HG03342 (cell line): ENCODE data around the gene SLC49A4.

Experiments
- ATAC-seq: cut with Tn5 transposase; IDR thresholded peaks from one replicate; pipeline ENCODE4 v1.9.1; 2021; ENCODE audit warnings: mild to moderate bottlenecking, moderate library complexity; ENCODE audit not compliant: unreplicated experiment

Gene SLC49A4

GRCh38 chr3:122898298-122898697 lies 103.4 kb downstream of the SLC49A4 start:
- ATAC-seq = no peak

GRCh38 chr3:122902326-122902725 lies 107.5 kb downstream of the SLC49A4 start:
- ATAC-seq = no peak

DNA sequence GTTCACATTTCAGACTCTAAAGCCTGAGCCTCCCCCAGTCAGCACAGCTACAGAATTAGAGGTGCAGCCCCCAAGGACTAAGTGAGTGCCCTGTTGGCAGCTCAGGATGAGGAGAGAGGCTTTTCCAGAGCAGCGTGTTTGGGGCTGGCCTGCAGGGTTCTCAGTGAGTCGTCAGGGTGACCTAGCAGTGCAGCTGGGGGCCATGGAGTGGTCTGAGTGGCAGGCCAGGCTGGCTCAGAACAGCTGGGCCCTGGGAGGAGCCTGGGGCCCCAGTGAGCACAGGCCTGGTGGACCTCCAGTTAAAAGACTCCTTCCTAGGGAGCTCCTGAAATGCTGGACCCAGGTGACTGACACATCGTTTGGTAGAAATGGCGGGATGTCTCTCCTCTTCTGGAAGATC lies 108.3 kb downstream of the SLC49A4 start:
- ATAC-seq = no peak

GRCh38 chr3:122907471-122907870 lies 112.6 kb downstream of the SLC49A4 start:
- no peak for ATAC-seq

DNA sequence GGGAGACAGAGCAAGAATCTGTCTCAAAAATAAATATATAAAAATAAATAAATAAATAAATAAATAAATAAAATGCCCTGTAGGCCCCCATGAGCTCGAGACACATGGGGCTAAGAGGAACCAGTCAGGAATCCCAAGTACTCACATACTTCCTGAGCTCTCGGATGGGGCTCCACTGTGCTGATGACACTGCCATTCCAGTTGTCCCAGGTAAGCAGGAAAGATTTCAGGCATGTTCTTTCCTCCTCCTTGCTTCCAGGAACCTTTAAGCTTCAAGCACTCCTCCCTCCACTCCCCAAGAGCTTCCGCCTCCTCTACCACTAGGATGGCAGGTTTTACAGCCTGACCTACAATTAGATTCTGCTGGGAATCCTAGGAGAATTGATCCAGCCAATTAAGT lies 113.4 kb downstream of the SLC49A4 start:
- no peak for ATAC-seq

GRCh38 chr3:122911901-122912300 lies 117.0 kb downstream of the SLC49A4 start:
- no peak for ATAC-seq

- no peak for ATAC-seq
These were observed 118.1 kb downstream of the SLC49A4 start for GRCh38 chr3:122912772-122913538.

DNA sequence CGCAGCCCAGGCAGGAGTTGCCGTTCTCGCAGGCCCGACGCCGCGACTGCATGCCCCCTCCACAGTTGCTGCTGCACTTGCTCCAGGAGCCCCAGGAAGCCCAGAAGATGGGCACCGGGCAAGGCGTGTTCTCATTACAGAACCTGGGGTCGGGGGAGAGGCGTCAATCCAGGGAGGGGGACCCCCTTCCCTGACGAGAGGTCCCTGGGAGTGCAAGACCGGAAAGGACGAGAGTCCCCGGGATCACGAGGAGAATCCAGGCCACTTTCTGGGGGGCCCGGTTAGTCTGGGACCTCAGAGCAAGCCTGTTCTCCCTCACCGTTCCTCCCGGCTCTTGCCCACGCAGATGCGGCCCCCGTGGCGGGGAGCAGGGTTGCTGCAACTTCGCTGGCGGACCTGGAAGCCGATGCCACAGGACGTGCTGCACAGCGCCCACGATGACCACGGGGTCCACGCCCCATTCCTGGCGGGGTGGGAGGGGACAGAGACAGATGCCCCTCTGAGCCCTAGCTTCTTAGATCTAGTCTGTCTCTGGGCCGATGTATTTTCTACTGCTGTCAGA lies 118.8 kb downstream of the SLC49A4 start:
- no peak for ATAC-seq

DNA sequence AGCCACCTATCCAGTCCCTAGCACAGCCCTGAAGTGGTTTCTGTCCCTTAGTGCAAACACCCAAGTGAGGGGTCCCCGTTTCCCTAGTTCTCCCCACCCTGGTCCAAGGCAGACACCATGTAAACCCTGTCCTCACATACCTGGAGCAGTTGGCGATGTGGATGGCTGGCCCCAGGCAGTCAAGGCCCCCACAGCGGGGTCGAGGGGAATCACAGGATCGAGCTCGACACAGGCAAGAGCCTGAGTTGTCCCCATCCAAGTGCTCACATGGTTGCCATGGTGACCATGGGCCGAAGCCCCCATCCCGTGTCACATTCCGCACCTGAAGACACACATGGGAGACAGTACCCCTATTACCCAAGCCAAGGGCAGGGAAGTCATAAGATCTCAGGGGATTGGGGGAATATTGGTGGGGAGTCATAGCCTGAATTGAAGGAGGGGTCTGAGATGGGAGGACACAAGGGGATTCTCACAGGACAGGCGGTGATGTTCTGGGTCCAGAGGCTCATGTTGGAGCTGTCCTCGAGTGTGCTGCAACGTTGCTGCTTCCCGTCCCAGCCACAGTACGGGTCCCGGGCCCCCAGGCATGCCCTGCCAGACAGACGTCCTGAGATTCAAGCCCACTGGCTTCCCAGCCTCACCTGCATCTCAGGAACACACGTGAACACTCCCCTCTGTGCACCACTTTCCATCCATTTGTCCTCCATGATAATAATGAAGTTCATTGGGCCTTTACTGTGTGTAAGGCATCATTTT lies 120.6 kb downstream of the SLC49A4 start:
- no peak for ATAC-seq

DNA sequence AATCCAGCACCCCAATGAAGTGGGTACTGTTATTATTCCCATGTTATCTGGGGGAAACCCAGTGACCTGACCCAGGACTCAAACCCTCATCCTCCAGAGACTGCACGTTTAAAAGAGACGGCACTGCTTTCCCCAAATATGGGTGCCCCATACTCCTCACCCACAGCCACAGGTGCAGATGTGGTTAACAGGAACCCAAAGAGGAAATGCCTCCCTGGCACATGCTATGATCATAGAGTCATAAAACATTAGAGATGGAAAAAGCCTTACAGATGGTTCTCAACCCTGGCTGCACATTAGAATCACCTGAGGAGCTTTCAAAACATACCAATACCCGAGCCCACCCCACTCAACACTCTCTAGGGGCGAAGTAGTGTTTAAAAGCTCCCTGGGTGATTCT lies 121.2 kb downstream of the SLC49A4 start:
- ATAC-seq = no peak

GRCh38 chr3:122916580-122916979 lies 121.7 kb downstream of the SLC49A4 start:
- no peak for ATAC-seq

DNA sequence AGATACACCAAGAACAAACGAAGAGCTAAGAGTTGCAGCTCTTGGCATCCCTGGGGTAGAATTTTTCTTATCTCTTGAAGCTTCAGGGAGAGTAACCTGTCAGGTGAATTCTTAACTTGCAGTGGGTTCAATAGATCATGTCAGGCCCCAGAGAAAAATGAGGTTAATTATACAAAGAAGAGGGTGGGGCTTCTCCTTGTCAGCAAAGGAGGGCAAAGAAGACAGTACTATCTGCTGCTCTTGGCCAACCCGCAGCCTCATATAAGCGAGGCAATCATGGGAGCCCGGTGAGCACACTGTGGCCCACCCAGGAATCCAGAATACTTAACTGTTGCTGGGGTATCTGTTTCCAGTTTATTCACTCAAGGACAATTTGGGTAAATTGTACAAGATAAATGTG lies 122.5 kb downstream of the SLC49A4 start:
- ATAC-seq = no peak

DNA sequence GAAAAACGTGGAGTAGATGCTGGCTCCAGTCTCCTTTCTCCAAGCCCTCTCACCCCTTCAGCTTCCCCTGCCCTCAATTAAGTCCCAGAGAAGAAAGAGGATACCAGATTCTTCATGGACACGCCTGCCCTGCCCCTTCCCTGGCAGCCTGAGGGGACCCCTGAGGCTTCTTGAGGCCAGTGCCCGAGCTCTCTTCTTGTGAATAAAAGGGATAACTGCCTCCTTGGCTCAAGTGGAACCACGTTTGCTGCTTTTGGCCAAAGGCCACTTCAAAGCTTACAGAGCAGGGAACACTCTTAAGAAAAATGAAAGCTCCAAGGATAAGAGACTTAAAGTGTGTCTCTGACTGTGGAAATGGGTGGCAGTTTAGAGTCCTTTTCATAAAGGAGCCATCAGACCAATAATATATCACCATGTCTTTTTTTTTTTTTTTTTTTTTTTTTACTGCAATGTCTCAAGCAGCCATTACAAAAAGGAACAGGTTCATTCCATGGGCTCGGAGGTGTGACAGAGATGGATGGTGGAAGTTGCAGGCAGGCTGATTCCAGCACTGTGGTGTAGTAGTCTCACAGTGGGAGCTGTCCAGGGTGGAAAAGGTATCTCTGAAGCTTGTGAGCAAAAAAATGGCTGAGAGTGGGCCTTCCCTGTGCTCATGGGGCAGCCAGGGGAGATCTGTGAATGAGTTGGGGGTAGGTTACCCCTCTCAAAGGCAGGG lies 123.9 kb downstream of the SLC49A4 start:
- no peak for ATAC-seq

DNA sequence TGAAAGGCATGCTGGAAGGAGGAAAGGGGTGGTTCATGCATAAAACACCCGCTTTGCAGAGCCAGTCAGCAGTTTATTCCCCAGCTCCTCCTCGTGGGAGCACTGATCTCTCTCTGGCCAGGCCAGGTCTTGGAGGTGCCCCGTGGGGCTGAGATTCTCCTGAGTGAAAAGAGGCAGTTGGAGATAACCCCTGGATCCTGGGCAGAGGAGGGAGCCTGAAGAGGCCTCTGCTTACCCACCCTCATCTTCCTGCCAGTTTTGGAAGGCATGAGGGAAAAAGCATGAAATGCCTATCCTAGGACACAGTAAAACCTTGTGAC lies 124.4 kb downstream of the SLC49A4 start:
- ATAC-seq = no peak

DNA sequence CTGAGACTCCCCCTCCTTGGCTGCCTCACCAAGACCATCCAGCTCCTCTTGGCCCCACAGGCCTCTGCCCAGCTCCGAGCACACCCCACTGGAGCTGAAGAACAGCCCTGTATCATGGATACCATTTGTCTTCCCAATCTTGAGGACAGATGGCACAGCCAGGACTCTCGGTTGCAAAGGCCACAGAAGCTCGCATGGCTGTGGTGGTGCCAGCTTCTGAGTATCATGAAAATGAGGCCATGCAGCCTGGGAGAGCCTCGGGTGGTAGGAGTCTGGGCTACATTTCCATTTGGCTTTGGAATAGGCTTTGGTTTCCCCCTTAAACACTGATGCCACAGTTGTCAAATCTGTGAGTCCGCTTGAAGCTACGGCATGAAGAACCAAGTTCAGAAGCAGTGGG lies 126.1 kb downstream of the SLC49A4 start:
- no peak for ATAC-seq

DNA sequence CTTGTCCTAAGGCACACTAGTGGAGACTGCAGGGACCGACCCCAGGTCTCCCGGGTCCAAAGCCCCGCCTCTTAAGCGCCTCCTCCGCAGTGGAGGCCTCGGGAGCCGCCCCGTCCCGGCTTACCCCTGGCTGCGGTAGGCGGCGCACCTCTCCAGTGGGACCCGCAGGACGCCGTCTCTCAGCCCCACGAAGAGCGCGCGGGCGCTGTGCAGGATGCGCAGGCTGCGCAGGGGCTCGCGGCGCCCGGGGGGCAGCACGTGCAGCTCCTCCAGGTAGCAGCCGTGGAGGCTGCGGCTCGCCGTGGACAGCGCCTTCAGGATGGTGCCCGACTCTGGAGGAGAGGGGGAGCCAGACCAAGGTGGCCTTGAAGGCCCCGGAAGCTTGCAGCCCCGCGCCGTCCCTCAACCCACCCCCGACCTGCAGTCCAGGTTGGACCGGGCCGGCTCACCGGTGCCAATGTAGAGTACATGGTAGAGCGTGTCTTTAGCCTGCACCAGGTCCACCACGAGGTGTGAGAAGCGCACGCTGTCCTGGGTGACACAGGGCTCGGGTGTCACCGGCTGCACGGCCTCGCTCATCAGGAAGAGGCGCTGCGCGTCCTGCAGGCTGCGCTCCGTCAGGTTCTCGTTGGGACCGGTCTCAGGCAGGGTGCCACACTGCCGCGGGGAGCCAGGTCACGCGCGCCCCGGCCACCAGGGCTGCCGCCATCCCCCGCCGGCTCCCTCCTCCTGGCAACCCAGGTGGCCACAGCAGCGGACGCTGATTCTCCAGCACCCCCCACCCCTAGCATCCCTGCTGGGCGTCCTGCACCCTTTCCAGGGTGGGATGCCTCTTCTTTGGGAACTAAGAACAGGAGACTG lies 127.2 kb downstream of the SLC49A4 start:
- ATAC-seq = peak; percentile 56

- ATAC-seq = no peak
These were observed 128.7 kb downstream of the SLC49A4 start for GRCh38 chr3:122923611-122924010.

- no peak for ATAC-seq
These were observed 129.2 kb downstream of the SLC49A4 start for GRCh38 chr3:122924056-122924455.

DNA sequence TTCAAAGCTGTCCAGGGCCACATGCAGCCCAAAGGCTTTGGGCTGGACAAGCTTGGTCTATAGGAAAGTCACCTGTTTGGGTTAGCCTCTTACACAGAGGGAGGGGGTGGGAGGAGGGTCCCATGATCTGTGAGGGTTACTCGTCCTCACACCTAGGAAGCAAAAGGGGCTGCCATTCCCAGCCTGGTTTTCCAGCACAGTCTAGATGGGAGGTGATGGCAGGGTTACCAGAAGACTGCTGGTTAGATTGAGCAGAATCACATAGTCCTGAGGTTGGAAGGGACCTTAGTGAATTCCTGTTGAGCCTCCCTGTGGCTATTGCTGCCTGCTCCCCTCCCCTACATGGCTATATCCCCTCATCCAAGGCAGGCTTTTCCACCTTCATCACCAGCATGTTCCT lies 130.9 kb downstream of the SLC49A4 start:
- ATAC-seq = no peak

DNA sequence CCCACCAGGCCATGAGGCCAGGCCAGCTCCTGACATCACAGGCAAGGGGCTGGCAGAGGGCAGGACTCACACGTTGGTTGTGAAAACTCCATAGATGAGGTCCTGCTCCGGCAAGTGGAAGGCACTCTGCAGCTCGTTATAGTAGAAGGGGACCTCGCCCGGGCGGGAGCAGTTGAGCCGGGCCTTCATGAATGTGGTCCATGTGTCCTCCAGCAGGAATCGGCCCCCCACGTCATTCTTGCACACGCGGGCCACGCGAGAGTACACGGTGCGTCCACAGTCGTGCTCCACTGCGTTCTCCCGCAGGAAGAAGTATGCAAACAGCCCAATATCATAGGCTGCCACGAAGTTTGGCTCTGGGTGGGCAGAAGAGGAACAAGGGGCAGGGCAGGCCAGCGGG lies 131.5 kb downstream of the SLC49A4 start:
- ATAC-seq = no peak

DNA sequence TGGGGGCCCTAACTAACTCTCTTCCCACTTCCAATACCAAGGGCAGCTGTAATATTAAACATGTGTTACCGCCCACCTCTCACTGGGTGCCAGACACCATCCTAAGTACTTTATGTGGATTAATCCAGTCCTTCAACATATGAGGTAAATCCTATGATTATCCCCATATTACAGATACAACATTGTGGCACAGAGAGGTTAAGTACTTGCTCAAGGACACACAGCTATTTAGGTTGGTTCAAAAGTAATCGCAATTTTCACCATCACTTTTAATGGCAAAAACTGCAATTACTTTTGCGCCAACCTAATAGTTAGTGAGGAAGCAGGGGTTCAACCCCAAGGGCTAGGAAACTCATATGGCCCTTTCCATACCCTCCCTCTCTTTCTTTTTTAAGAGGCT lies 131.9 kb downstream of the SLC49A4 start:
- no peak for ATAC-seq
